ENCODE measurements around the gene LRCH4. TPM values are rescaled to one million over a fixed set of nuclear protein-coding genes. Genes with fewer than 3 reads are reported as not detected.

The LRCH4 gene
- total and polyA plus RNA-seq, 2 of the 8 experiments (the other 6 are each of a cell fraction or from before 2014, with no cell fraction given), result 15.5 to 36.6 TPM

- H3K79me2 ChIP-seq (ENCODE audit: control insufficient read depth in 1 of 2, insufficient read depth in 2 of 2, low read length in 2 of 2), result peaks cover 0 to 3% of the 10 kb centered on the region in 2 experiments; a peak in 2 of 4 replicates
- peaks cover 2% of the 10 kb centered on the region; the same call in 1 of the 2 replicates for H3K79me1 ChIP-seq (ENCODE audit: low read depth, low read length)
- H4K91ac ChIP-seq (replicated peaks; ENCODE audit: insufficient read length, low read length), result no peak overlapping the region
- no peak overlapping the region for H3K9ac ChIP-seq (replicated peaks in 1 of 4; ENCODE audit: extremely low read depth in 1 of 4, low read depth in 3 of 4, low read length in 3 of 4)
- no peaks in the 10 kb centered on the region for H4K20me1 ChIP-seq (replicated peaks in 1 of 2; ENCODE audit: control insufficient read depth in 1 of 2, insufficient read depth in 2 of 2, low read length in 2 of 2)
- H4K8ac ChIP-seq (ENCODE audit: extremely low read depth, insufficient read depth, low read length), result no peak overlapping the region; the same call in 1 of the 2 replicates
- FAIRE-seq (no peak), DNase-seq (ENCODE audit: low read depth in 1 of 2, low spot score in 2 of 2) (no peak)
- no peak overlapping the region for H3K4me3 ChIP-seq (ENCODE audit: extremely low read depth in 1 of 4, insufficient read depth in 2 of 4, low read depth in 3 of 4, low read length in 4 of 4)
- no peaks in the 10 kb centered on the region for H3K27me3 ChIP-seq (replicated peaks in 1 of 4; ENCODE audit: control insufficient read depth in 3 of 4, extremely low read depth in 1 of 4, insufficient read depth in 3 of 4, low read length in 3 of 4)
- H2BK12ac ChIP-seq (ENCODE audit: low read depth, low read length), result no peak overlapping the region
- H2BK15ac ChIP-seq (ENCODE audit: low read length), result no peak overlapping the region
- H3K14ac ChIP-seq (ENCODE audit: insufficient read length), result no peak overlapping the region
- no peak overlapping the region for H2BK20ac ChIP-seq (ENCODE audit: low read length)
- H2AK5ac ChIP-seq (ENCODE audit: low read depth, low read length), result no peak overlapping the region
- no peak overlapping the region for H2AFZ ChIP-seq (ENCODE audit: low read length)
- no peaks in the 10 kb centered on the region for H3K23me2 ChIP-seq (ENCODE audit: low read depth, low read length)
- ChIA-PET CTCF (ENCODE audit: partially characterized antibody) (interaction anchor here (0.7 to 26.5 kb wide), 5 partner anchors 11 to 122 kb away, joined by 3 to 341 read pairs (median 3); no protein-coding TSS in a partner anchor), POLR2A (ENCODE audit: partially characterized antibody) (interaction anchor here (1.2 kb wide), 1 partner anchor 124 kb away, joined by 3 read pairs; the partner anchor contains the start of gene ZCWPW1)
- peaks cover 6 to 24% (median 15%) of the 10 kb centered on the region in 4 experiments; a peak in 7 of 8 replicates for H3K36me3 ChIP-seq (ENCODE audit: control insufficient read depth in 2 of 4, insufficient read depth in 4 of 4, low read length in 3 of 4)
- H3K4me1 ChIP-seq (replicated peaks in 1 of 4; ENCODE audit: control insufficient read depth in 3 of 4, insufficient read depth in 4 of 4, low read length in 3 of 4), result peaks cover 0 to under 1% (median 0%) of the 10 kb centered on the region in 4 experiments; a peak in 1 of 7 replicates
- WGBS, 2 experiments (ENCODE audit: extremely low coverage in 1 of 2, insufficient coverage in 1 of 2, insufficient read length in 1 of 2, insufficient replicate concordance in 2 of 2, low coverage in 1 of 2, low lambda C conversion rate in 2 of 2, missing lambda C conversion rate in 1 of 2), result 93% methylated on average over 2 of the region's 2 CpGs; no CpG with 5 or more reads in 1 of the 2 experiments
- no peak overlapping the region for H3K4me2 ChIP-seq (ENCODE audit: insufficient read depth in 1 of 2, low read depth in 2 of 2, low read length in 2 of 2)
- H3K18ac ChIP-seq (ENCODE audit: extremely low read depth, low read length), result no peak overlapping the region
- no peak overlapping the region for H3K56ac ChIP-seq (replicated peaks; ENCODE audit: insufficient read length, low read depth, low read length)
- H4K5ac ChIP-seq (ENCODE audit: insufficient read length, low read depth, low read length), result no peak overlapping the region
- no peak overlapping the region for H3K27ac ChIP-seq (ENCODE audit: low read depth, low read length)
- H3K4ac ChIP-seq (replicated peaks; ENCODE audit: insufficient read length, low read depth, low read length), result no peak overlapping the region
- no peak overlapping the region for H2BK5ac ChIP-seq (ENCODE audit: low read depth, low read length)
- no peak overlapping the region for H2BK120ac ChIP-seq (replicated peaks; ENCODE audit: low read depth, low read length)
- no peak overlapping the region for H3K23ac ChIP-seq (ENCODE audit: insufficient read length)
- no peaks in the 10 kb centered on the region for H3K9me3 ChIP-seq (ENCODE audit: insufficient read depth in 2 of 2, low read depth in 1 of 2, low read length in 1 of 2)
- no peak for TF ChIP-seq KDM1A (IDR thresholded peaks at IDR 0.05; ENCODE audit: borderline replicate concordance, low read length)
- no peak for TF ChIP-seq POLR2AphosphoS5 (IDR thresholded peaks at IDR 0.05; ENCODE audit: low read depth, low read length)
Observed at GRCh38 chr7:100552532-100552931, 33.4 kb downstream of the LRCH4 start.

Measured in H1 (cell line).